ENCODE data around the gene C1orf105.

GRCh38 chr1:172376431-172376830 is 44.1 kb upstream of the C1orf105 start:
- TF ChIP-seq CTCF (IDR thresholded peaks at IDR 0.05) (no peak), POLR2A (IDR thresholded peaks at IDR 0.05) (no peak), EP300 (IDR thresholded peaks at IDR 0.05; ENCODE audit: low read depth) (no peak), POLR2AphosphoS5 (IDR thresholded peaks at IDR 0.05) (no peak)

Data from transverse colon (tissue), 4 donors.